ENCODE results near the gene AP5Z1. TPM values are rescaled to one million over a fixed set of nuclear protein-coding genes. Genes with fewer than 3 reads are reported as not detected.

The AP5Z1 gene
- polyA plus RNA-seq, 2 of the 4 experiments (the other 2 are of a cell fraction), result 6.8 to 21.8 TPM

DNA sequence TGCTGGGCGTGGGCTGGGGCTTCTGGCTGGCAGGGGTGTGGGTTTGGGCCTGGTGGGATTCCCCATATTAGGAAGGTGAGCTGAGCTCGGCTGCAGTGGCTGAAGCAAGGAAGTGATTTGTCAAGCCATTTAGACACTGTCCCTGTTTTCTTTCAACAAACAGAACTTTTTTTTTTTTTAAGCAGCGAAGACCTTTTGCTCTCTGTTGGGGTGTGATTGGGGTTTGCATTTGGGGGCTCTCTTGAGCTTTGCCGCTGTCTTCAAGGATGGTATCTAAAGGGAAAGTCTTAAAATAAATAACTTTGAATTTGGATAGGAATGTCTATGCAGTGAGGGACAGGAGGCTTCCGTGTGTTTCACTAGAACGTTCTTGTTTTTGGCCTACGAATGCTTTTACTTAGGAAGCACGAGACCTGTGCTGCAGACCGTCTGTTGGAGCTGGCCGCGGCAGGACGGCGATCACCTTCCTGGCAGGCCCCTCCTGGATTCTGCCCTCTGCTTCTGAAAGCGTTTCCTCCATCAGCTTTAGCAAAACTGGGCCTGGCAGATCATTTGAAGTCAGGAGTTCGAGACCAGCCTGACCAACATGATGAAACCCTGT, 49.5 kb upstream of the AP5Z1 start:
- no peaks in the 10 kb centered on the region for H3K9me3 ChIP-seq

DNA sequence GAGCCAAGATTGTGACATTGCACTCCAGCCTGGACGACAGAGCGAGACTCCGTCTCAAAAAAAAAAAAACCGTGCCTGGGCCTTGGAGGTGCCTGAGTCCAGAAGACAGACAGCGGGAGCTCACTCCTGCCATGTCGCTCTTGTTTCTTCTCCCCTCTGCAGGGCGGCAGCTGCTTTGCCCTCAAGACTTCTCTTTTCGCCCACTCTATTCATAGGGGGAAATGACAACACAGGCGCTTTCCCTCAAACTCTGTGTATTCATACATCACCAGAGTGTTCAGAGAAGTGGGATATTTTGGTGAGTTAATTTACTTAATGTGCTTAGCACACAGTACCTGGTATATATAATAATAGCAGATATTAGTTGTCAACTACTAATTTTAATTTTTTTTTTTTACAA, 48.9 kb upstream of the AP5Z1 start:
- POLR2A ChIA-PET, result interaction anchor here (1.3 to 2.6 kb wide), 2 partner anchors 43 to 85 kb away, joined by 4 to 15 read pairs; no protein-coding TSS in a partner anchor
- DNase-seq (ENCODE audit: low read depth in 1 of 2, low spot score in 1 of 2), result no peak
- TF ChIP-seq CEBPB (IDR thresholded peaks at IDR 0.05) (no peak), RCOR1 (IDR thresholded peaks at IDR 0.05; ENCODE audit: low read depth, low read length) (no peak), SMC3 (IDR thresholded peaks at IDR 0.05) (no peak), HOXA7 (CRISPR knock-in tag; IDR thresholded peaks at IDR 0.05) (no peak), BCL3 (IDR thresholded peaks at IDR 0.05) (no peak), FOXS1 (CRISPR knock-in tag; IDR thresholded peaks at IDR 0.05) (no peak), ELK1 (IDR thresholded peaks at IDR 0.05; ENCODE audit: low read depth, low read length) (no peak), KDM1A (IDR thresholded peaks at IDR 0.05; ENCODE audit: low read depth) (no peak), ZFP36 (IDR thresholded peaks at IDR 0.05; ENCODE audit: borderline replicate concordance, partially characterized antibody) (no peak), NR3C1 (IDR thresholded peaks at IDR 0.05) (no peak), NFE2L2 (conservative IDR thresholded peaks at IDR 0.05; ENCODE audit: low read length) (no peak), EP300 (IDR thresholded peaks at IDR 0.05) (no peak), HOXB13 (CRISPR knock-in tag; IDR thresholded peaks at IDR 0.05; ENCODE audit: low read depth) (no peak), NPAS2 (CRISPR knock-in tag; IDR thresholded peaks at IDR 0.05; ENCODE audit: borderline replicate concordance) (no peak), EHF (CRISPR knock-in tag; IDR thresholded peaks at IDR 0.05) (no peak), RARB (CRISPR knock-in tag; IDR thresholded peaks at IDR 0.05) (no peak), TP53 (CRISPR knock-in tag; IDR thresholded peaks at IDR 0.05) (no peak)
- TF ChIP-seq, protein P1, sequence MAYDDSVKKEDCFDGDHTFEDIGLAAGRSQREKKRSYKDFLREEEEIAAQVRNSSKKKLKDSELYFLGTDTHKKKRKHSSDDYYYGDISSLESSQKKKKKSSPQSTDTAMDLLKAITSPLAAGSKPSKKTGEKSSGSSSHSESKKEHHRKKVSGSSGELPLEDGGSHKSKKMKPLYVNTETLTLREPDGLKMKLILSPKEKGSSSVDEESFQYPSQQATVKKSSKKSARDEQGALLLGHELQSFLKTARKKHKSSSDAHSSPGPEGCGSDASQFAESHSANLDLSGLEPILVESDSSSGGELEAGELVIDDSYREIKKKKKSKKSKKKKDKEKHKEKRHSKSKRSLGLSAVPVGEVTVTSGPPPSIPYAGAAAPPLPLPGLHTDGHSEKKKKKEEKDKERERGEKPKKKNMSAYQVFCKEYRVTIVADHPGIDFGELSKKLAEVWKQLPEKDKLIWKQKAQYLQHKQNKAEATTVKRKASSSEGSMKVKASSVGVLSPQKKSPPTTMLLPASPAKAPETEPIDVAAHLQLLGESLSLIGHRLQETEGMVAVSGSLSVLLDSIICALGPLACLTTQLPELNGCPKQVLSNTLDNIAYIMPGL (CRISPR knock-in tag; IDR thresholded peaks at IDR 0.05; ENCODE audit: borderline replicate concordance), result no peak
- H3K4me2 ChIP-seq, result no peak overlapping the region
- peak overlapping the region in 1 of 2 experiments; percentile 96; a peak in 3 of 6 replicates for H3K27ac ChIP-seq
- WGBS (ENCODE audit: missing lambda C conversion rate), result 94% methylated on average over 9 of the region's 9 CpGs
- no peak for ATAC-seq
- no peak for FAIRE-seq
- H3K4me3 ChIP-seq, result no peak overlapping the region
- CTCF ChIA-PET, result interaction anchor here (0.7 to 6.1 kb wide), 7 partner anchors 9 to 85 kb away, joined by 3 to 32 read pairs (median 4); no protein-coding TSS in a partner anchor
- peaks cover 19% of the 10 kb centered on the region for H3K4me1 ChIP-seq
- H3K9me3 ChIP-seq, result no peaks in the 10 kb centered on the region

More for the DNA sequence above, 49.5 kb upstream of the AP5Z1 start:
- DNase-seq (ENCODE audit: low read depth in 1 of 2, low spot score in 1 of 2) (no peak), FAIRE-seq (no peak), ATAC-seq (no peak)
- Histone ChIP-seq H3K4me1 (peaks cover 19% of the 10 kb centered on the region), H3K4me3 (peak overlapping the region; percentile 43), H3K4me2 (peak overlapping the region; percentile 98), H3K27ac (peak overlapping the region; percentile 80 to 96)
- POLR2A ChIA-PET, result interaction anchor here (0.7 to 2.6 kb wide), 5 partner anchors 13 to 84 kb away, joined by 4 to 15 read pairs (median 5); partner anchors contain the start of gene AP5Z1
- CTCF ChIA-PET, result interaction anchor here (0.6 to 6.1 kb wide), 11 partner anchors 9 to 94 kb away, joined by 3 to 32 read pairs (median 4); no protein-coding TSS in a partner anchor
- TF ChIP-seq KDM1A (IDR thresholded peaks at IDR 0.05; ENCODE audit: low read depth) (no peak), POLR2AphosphoS2 (conservative IDR thresholded peaks at IDR 0.05; ENCODE audit: low read length) (no peak), GATA3 (IDR thresholded peaks at IDR 0.05; ENCODE audit: borderline replicate concordance) (no peak), NPAS2 (CRISPR knock-in tag; IDR thresholded peaks at IDR 0.05; ENCODE audit: borderline replicate concordance) (no peak), RARB (CRISPR knock-in tag; IDR thresholded peaks at IDR 0.05) (no peak), JUNB (IDR thresholded peaks at IDR 0.05) (no peak), ZC3H11A (IDR thresholded peaks at IDR 0.05) (no peak), SMC3 (IDR thresholded peaks at IDR 0.05) (no peak), ZFP36 (IDR thresholded peaks at IDR 0.05; ENCODE audit: borderline replicate concordance, partially characterized antibody) (no peak), MAZ (IDR thresholded peaks at IDR 0.05; ENCODE audit: borderline replicate concordance, low read depth, low read length) (no peak), BCL3 (IDR thresholded peaks at IDR 0.05) (no peak), MAFK (IDR thresholded peaks at IDR 0.05; ENCODE audit: partially characterized antibody) (no peak), RFX5 (IDR thresholded peaks at IDR 0.05) (no peak), PHF8 (IDR thresholded peaks at IDR 0.05; ENCODE audit: borderline replicate concordance, low read depth) (no peak), FOSB (CRISPR knock-in tag; IDR thresholded peaks at IDR 0.05) (no peak), EHMT2 (IDR thresholded peaks at IDR 0.05; ENCODE audit: low read depth) (no peak), TFCP2L1 (CRISPR knock-in tag; IDR thresholded peaks at IDR 0.05) (no peak)
- TF ChIP-seq, protein P2, sequence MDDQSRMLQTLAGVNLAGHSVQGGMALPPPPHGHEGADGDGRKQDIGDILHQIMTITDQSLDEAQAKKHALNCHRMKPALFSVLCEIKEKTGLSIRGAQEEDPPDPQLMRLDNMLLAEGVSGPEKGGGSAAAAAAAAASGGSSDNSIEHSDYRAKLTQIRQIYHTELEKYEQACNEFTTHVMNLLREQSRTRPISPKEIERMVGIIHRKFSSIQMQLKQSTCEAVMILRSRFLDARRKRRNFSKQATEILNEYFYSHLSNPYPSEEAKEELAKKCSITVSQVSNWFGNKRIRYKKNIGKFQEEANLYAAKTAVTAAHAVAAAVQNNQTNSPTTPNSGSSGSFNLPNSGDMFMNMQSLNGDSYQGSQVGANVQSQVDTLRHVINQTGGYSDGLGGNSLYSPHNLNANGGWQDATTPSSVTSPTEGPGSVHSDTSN (IDR thresholded peaks at IDR 0.05), result no peak
- 90% methylated on average over 15 of the region's 15 CpGs for WGBS (ENCODE audit: missing lambda C conversion rate)
